C4-2B (cell line): ENCODE measurements around the gene HNRNPAB.

ENCODE experiments used
- H3K27ac ChIP-seq: fragments of 450-650 bp; 2 replicates; pipeline ENCODE4 v1.5.1; 2017
- ZFX ChIP-seq: fragments of 450-650 bp; IDR thresholded peaks from 2 replicates; pipeline ENCODE4 v1.6.1; 2017
- TF ChIP-seq, protein P1 (sequence below): fragments of 450-650 bp; conservative IDR thresholded peaks from 2 replicates; pipeline ENCODE4 v1.5.1; 2017; ENCODE audit warnings: mild to moderate bottlenecking

HNRNPAB gene

DNA sequence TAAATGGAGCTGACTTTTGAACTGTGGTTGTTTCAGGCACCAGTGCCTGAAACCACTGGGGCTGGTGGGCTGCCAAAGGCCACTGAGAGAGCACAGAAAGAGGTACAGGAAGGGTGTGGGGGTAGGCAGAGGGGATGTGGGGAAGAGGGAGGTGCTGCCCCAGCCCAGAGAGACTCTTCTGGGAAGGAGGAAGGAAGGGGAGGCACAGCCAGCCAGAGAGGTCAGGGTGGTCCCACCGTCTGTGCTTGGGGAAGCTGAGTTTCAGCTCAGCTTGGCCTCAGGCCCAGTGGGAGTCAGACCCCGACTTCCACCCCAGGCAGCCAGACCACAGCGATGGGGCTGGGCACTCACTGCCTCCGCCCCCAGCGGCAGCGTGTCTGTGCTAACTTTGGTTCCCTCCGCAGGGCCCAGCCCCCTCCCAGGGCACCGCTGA lies 36.9 kb downstream of the HNRNPAB start:
- TF ChIP-seq, protein P1, sequence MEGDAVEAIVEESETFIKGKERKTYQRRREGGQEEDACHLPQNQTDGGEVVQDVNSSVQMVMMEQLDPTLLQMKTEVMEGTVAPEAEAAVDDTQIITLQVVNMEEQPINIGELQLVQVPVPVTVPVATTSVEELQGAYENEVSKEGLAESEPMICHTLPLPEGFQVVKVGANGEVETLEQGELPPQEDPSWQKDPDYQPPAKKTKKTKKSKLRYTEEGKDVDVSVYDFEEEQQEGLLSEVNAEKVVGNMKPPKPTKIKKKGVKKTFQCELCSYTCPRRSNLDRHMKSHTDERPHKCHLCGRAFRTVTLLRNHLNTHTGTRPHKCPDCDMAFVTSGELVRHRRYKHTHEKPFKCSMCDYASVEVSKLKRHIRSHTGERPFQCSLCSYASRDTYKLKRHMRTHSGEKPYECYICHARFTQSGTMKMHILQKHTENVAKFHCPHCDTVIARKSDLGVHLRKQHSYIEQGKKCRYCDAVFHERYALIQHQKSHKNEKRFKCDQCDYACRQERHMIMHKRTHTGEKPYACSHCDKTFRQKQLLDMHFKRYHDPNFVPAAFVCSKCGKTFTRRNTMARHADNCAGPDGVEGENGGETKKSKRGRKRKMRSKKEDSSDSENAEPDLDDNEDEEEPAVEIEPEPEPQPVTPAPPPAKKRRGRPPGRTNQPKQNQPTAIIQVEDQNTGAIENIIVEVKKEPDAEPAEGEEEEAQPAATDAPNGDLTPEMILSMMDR: no peak
- TF ChIP-seq ZFX: no peak
- H3K27ac ChIP-seq: no peak overlapping the region

DNA sequence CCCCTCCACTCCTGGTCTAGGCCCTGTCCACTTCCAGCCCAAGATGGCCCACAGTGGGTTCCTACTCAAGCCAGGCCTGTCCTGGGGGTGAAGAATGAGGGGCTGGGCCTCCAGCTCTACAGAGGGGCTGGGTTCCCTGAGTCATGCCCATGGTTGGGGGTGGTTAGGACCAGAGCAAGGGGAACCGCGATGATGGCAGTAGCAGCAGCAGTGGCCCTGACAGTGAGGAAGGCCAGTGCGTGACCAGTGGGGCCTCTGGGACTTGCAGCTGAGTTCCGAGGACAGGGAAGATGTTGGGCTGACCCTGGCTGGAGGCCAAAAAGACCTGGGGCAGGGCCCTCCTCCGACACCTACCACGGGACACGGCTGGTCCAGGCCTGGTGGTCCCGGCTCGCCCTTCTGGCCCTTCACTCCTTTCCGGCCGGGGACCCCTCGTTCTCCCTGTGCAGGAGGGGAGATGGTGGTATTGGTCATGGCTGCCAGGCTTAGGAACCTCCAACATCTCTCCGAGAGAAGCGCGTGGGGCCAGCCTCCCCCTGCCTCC lies 37.4 kb downstream of the HNRNPAB start:
- H3K27ac ChIP-seq: no peak overlapping the region
- no peak for TF ChIP-seq ZFX
- TF ChIP-seq, protein P1: no peak

DNA sequence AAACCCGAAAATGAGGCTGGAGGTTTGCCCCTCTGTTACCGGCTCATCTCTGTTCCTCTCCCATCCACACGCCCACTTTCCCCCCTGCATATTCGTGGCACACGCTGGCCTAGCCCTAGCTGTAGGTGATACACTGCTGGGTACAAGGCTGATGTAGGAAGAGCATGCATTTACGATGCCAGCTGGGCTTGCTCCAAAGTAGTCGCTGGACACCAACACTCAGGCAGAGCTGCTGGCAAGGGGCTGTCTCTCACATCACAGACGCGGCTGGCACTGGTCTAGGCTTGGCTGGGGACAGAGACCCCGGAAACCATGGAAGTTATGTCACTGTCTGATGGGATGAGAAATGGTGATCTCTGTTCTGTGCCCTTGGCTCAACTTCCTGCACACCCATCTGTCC lies 38.1 kb downstream of the HNRNPAB start:
- H3K27ac ChIP-seq: no peak overlapping the region
- TF ChIP-seq ZFX: no peak
- TF ChIP-seq, protein P1: no peak

DNA sequence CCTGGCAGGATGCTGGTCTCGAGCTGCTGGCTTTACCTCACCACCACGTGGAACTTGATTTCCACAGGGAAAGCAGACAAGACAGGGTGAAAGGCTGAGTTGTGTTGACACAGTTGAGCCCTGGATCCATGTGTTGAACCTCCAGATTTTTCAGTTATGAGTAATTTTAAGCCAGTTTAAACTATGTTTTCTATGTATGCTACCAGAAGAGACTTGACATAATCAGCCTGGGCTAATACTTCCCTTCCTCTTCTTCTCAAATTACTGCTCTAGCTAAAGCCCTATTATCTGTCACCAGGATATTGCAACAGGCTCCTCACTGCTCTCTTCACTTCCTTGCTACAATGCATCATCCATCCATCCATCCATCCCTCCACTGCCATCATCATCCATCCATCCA lies 40.2 kb downstream of the HNRNPAB start:
- TF ChIP-seq, protein P1: no peak
- no peak for TF ChIP-seq ZFX
- H3K27ac ChIP-seq: no peak overlapping the region

DNA sequence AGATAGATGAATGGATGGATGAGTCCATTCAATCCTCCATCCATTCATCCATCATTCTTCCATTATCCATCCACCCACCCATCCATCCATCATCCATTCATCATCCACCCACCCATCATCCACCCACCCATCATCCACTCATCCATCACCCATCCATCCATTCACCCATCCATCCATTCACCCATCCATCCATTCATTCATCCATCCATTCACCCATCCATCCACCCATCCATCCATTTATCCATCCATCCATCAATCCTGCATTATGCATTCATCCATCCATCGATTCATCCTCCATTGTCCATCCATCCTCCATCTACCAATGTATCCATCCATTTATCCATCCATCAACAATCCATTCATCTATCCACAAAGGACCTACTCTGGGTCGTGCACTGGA lies 41.1 kb downstream of the HNRNPAB start:
- no peak for TF ChIP-seq ZFX
- TF ChIP-seq, protein P1: no peak
- no peak overlapping the region for H3K27ac ChIP-seq

DNA sequence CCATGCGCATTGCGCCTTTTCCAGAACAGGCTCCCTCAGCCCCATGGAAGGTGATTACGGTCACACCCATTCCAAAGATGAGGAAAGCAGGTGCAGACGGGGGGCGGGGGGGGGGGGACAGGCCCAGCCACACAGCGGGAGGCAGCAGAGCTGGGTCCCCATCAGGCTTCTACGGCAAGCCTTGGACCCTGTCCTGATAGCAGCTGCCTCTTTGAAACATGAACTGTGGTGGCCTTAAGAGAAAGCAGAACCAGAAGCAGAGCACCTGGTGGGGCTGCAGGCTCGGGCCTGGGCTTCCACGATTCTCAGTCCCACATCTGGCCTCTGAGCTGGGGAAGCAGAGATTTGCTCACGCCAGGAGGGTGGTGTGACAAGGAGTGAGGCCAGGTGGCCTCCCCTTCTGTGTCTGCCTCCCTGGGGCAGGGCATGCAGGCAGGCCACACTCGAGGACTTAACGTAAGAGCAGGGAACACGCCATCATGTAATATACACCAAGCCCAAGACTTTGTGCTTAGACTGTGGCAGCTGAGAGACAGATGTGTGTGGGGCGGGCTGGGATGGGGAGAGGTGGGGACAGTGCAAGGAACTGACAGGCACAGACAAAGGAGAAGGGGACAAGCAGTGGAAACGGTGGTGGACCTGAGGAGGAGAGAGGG lies 42.4 kb downstream of the HNRNPAB start:
- TF ChIP-seq ZFX: no peak
- TF ChIP-seq, protein P1: no peak
- H3K27ac ChIP-seq: no peak overlapping the region

DNA sequence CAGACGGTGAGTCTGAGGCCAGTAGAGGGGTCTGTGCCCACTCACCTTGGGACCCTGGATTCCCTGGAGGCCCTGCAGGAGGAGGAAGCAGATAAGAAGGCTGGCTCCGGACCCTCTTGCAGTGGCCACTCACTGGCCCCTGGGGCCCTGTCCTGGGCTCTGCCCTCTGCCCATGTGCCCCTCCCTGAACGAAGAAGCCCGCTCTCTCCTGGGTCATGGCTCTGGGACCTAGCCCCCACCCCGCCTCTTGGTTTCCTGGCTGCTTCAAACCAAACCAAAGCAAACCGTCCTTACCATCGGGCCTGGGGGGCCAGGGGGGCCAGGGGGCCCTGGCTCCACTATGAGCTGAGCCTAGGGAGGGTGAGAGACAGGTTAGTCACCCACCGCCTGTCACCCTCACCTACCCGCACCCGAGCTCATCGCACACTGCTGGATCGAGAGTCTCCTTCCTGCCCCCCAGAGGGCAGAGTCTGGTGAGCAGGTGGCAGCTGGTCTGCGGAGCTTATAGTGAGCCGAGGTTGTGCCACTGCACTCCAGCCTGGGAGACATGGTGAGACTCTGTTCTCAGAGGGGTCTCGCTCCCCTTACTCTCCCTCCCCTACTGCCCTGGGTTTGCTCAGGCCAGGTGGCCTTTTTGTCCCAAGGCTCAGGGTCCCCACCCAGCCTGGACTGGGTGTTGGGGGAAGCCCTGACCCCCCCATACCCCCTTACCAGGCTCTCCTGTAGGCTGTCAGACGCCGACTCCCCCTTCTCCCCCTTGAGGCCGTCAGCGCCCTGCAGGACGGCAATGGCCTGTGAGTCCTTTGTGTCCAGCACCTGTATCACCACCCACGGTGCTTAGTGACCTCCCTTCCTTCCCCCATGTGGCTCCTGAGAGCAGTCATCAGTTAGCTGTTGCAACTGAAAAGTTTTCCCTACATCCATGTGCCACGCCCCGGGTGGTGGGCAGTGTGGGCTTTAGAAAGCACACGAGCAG lies 43.4 kb downstream of the HNRNPAB start:
- no peak overlapping the region for H3K27ac ChIP-seq

More for the DNA sequence above, 43.4 kb downstream of the HNRNPAB start:
- TF ChIP-seq ZFX: no peak
- TF ChIP-seq, protein P1: no peak
